IMR-90 (cell line): ENCODE measurements around the gene MPRIP. TPM values are rescaled to one million over a fixed set of nuclear protein-coding genes. Genes with fewer than 3 reads are reported as not detected.

Source experiments
- ATAC-seq: fragments of 200-7000 bp; cut with Tn5 transposase; 2 replicates; pipeline ENCODE4 v1.9.1; 2020; ENCODE audit warnings: low read depth, mild to moderate bottlenecking, moderate library complexity
- BruUV-seq: library from RNA; stranded (reverse); fragments of 400-500 nt; replicated peaks from 2 replicates; lab custom pipeline; 2021; lab: Mats Ljungman, UMichigan
- CTCF ChIA-PET: fragments of 300-600 bp; formaldehyde crosslinking; extraction: SDS; loops from one replicate; lab custom pipeline; 2021; ENCODE audit warnings: antibody characterized with exemption; lab: Yijun Ruan, JAX
- POLR2A ChIA-PET: fragments of 300-600 bp; sonication (Branson Sonifier 250); formaldehyde crosslinking; loops from one replicate; lab custom pipeline; 2022; ENCODE audit warnings: antibody characterized with exemption; ENCODE audit not compliant: unreplicated experiment; lab: Charles Lee
- DNase-seq: peaks from one replicate; pipeline ENCODE4 v3.0.0; 2013
- H2AFZ ChIP-seq: replicated peaks from 2 replicates; pipeline ENCODE3; 2013; ENCODE audit warnings: low read length, mild to moderate bottlenecking; ENCODE audit not compliant: poor library complexity
- H2AK5ac ChIP-seq: 2 replicates; pipeline ENCODE4 v1.6.1; 2013; ENCODE audit warnings: low read depth, low read length, inconsistent platforms
- H2AK9ac ChIP-seq: replicated peaks from 2 replicates; pipeline ENCODE3; 2013; ENCODE audit warnings: mild to moderate bottlenecking, low read depth, low read length, moderate library complexity; ENCODE audit not compliant: poor library complexity
- H2BK120ac ChIP-seq: 2 replicates; pipeline ENCODE4 v1.6.1; 2013; ENCODE audit warnings: low read depth, low read length, inconsistent platforms
- H2BK15ac ChIP-seq: 3 replicates; pipeline ENCODE4 v1.6.1; 2013; ENCODE audit warnings: low read depth, low read length, inconsistent platforms
- H2BK20ac ChIP-seq: 2 replicates; pipeline ENCODE4 v1.6.1; 2013; ENCODE audit warnings: low read depth, mild to moderate bottlenecking, inconsistent platforms, low read length, moderate library complexity
- H2BK5ac ChIP-seq: 2 replicates; pipeline ENCODE4 v1.6.1; 2013; ENCODE audit warnings: mild to moderate bottlenecking, low read depth, low read length, inconsistent platforms; ENCODE audit not compliant: poor library complexity, severe bottlenecking
- H3K14ac ChIP-seq: replicated peaks from 2 replicates; pipeline ENCODE4 v1.6.1; 2013; ENCODE audit warnings: low read depth, low read length, inconsistent platforms
- H3K18ac ChIP-seq: 2 replicates; pipeline ENCODE4 v1.6.1; 2013; ENCODE audit warnings: low read depth, low read length, control low read depth
- H3K23ac ChIP-seq: 2 replicates; pipeline ENCODE4 v1.6.1; 2013; ENCODE audit warnings: low read depth, low read length, inconsistent platforms
- H3K27ac ChIP-seq: 2 replicates; pipeline ENCODE4 v1.5.1; 2013; ENCODE audit warnings: mild to moderate bottlenecking, control low read depth, low read length; ENCODE audit not compliant: insufficient read depth
- H3K27me3 ChIP-seq: 2 replicates; pipeline ENCODE4 v1.6.1; 2013; ENCODE audit warnings: low read length; ENCODE audit not compliant: control insufficient read depth, insufficient read depth
- H3K36me3 ChIP-seq: 2 replicates; pipeline ENCODE4 v1.6.1; 2013; ENCODE audit warnings: low read length, mixed read lengths; ENCODE audit not compliant: control insufficient read depth, insufficient read depth
- H3K4ac ChIP-seq: 2 replicates; pipeline ENCODE4 v1.6.1; 2013; ENCODE audit warnings: low read depth, low read length, inconsistent platforms
- H3K4me1 ChIP-seq: 2 replicates; pipeline ENCODE4 v1.6.1; 2013; ENCODE audit warnings: low read length, mixed read lengths; ENCODE audit not compliant: control insufficient read depth, insufficient read depth
- H3K4me2 ChIP-seq: 2 replicates; pipeline ENCODE4 v1.6.1; 2013; ENCODE audit warnings: low read depth, mild to moderate bottlenecking, control low read depth, low read length, moderate library complexity
- H3K4me3 ChIP-seq: 2 replicates; pipeline ENCODE4 v1.5.1; 2013; ENCODE audit warnings: low read depth, mild to moderate bottlenecking, control low read depth, low read length, moderate library complexity; ENCODE audit not compliant: insufficient read depth
- H3K56ac ChIP-seq: 2 replicates; pipeline ENCODE4 v1.6.1; 2013; ENCODE audit warnings: low read length, inconsistent platforms; ENCODE audit not compliant: insufficient read depth; ENCODE audit errors: extremely low read depth
- H3K79me1 ChIP-seq, 2 experiments: 2 replicates each; pipeline ENCODE4 v1.6.1; 2013; ENCODE audit warnings: low read length in 2 of 2, inconsistent platforms in 1 of 2, low read depth in 1 of 2
- H3K9ac ChIP-seq: 2 replicates; pipeline ENCODE4 v1.6.1; 2013; ENCODE audit warnings: low read depth, low read length, control low read depth
- H3K9me1 ChIP-seq: 2 replicates; pipeline ENCODE4 v1.6.1; 2013; ENCODE audit warnings: low read length, inconsistent platforms; ENCODE audit not compliant: insufficient read depth
- H3K9me3 ChIP-seq: 2 replicates; pipeline ENCODE4 v1.6.1; 2013; ENCODE audit warnings: low read length; ENCODE audit not compliant: control insufficient read depth, insufficient read depth
- H4K20me1 ChIP-seq: 2 replicates; pipeline ENCODE4 v1.6.1; 2013; ENCODE audit warnings: low read length, inconsistent platforms; ENCODE audit not compliant: insufficient read depth
- H4K5ac ChIP-seq: 2 replicates; pipeline ENCODE4 v1.6.1; 2013; ENCODE audit warnings: mild to moderate bottlenecking, low read depth, low read length, control low read depth
- H4K8ac ChIP-seq, 2 experiments: 2 replicates each; pipeline ENCODE4 v1.6.1; 2013; ENCODE audit warnings: low read depth in 2 of 2, low read length in 2 of 2, control low read depth in 1 of 2, inconsistent platforms in 1 of 2
- H4K91ac ChIP-seq: 2 replicates; pipeline ENCODE4 v1.6.1; 2013; ENCODE audit warnings: low read depth, low read length, inconsistent platforms; ENCODE audit not compliant: insufficient read depth
- BHLHE40 ChIP-seq: fragments of 150-350 bp; IDR thresholded peaks from 2 replicates; pipeline ENCODE4 v1.6.1; 2016; ENCODE audit warnings: mild to moderate bottlenecking, low read depth, low read length
- CEBPB ChIP-seq: IDR thresholded peaks from 2 replicates; pipeline ENCODE4 v1.6.1; 2012; ENCODE audit warnings: low read depth, low read length, improper control_type of control experiment
- CHD1 ChIP-seq: IDR thresholded peaks from 2 replicates; pipeline ENCODE4 v1.6.1; 2012; ENCODE audit warnings: low read depth, low read length, improper control_type of control experiment
- CTCF ChIP-seq: conservative IDR thresholded peaks from 2 replicates; pipeline ENCODE4 v1.5.1; 2012; ENCODE audit warnings: mild to moderate bottlenecking, low read depth, low read length, improper control_type of control experiment
- ELK1 ChIP-seq: fragments of 150-350 bp; IDR thresholded peaks from 2 replicates; pipeline ENCODE4 v1.6.1; 2016; ENCODE audit warnings: low read depth, mild to moderate bottlenecking, low read length, moderate library complexity, borderline replicate concordance
- FOS ChIP-seq: fragments of 150-350 bp; IDR thresholded peaks from 2 replicates; pipeline ENCODE4 v1.6.1; 2016; ENCODE audit warnings: low read depth, low read length
- MAZ ChIP-seq: IDR thresholded peaks from 2 replicates; pipeline ENCODE4 v1.6.1; 2012; ENCODE audit warnings: low read depth, mild to moderate bottlenecking, low read length, improper control_type of control experiment, moderate library complexity, borderline replicate concordance
- MXI1 ChIP-seq: IDR thresholded peaks from 2 replicates; pipeline ENCODE4 v1.6.1; 2012; ENCODE audit warnings: low read depth, mild to moderate bottlenecking, low read length, moderate library complexity, borderline replicate concordance
- NFE2L2 ChIP-seq: fragments of 150-350 bp; IDR thresholded peaks from 2 replicates; pipeline ENCODE4 v1.6.1; 2016; ENCODE audit warnings: low read depth, mild to moderate bottlenecking, low read length
- POLR2A ChIP-seq: IDR thresholded peaks from 2 replicates; pipeline ENCODE4 v1.6.1; 2012; ENCODE audit warnings: mild to moderate bottlenecking, low read depth, low read length
- RCOR1 ChIP-seq: IDR thresholded peaks from 2 replicates; pipeline ENCODE4 v1.6.1; 2012; ENCODE audit warnings: mild to moderate bottlenecking, low read length, improper control_type of control experiment; ENCODE audit not compliant: insufficient replicate concordance
- RFX5 ChIP-seq: IDR thresholded peaks from 2 replicates; pipeline ENCODE4 v1.8.0; 2012; ENCODE audit warnings: low read depth, mild to moderate bottlenecking, low read length, moderate library complexity
- SMC3 ChIP-seq: fragments of 150-350 bp; IDR thresholded peaks from 2 replicates; pipeline ENCODE4 v1.6.1; 2016; ENCODE audit warnings: low read depth, mild to moderate bottlenecking, antibody characterized with exemption, low read length, moderate library complexity
- USF2 ChIP-seq: fragments of 150-350 bp; IDR thresholded peaks from 2 replicates; pipeline ENCODE4 v1.6.1; 2017; ENCODE audit warnings: mild to moderate bottlenecking, antibody characterized with exemption, low read length, low read depth
- WGBS, 2 experiments: methylation state at CpG; one replicate each; pipeline versions ENCODE4 v1.1.5 to v1.1.7; 2013; ENCODE audit warnings: missing lambda C conversion rate in 2 of 2; ENCODE audit not compliant: insufficient read length in 1 of 2; ENCODE audit errors: extremely low coverage in 2 of 2; 5-methylcytosine and 5-hydroxymethylcytosine counted together
- dilution Hi-C: fragments of 300-500 bp; cut with HindIII; formaldehyde crosslinking; loops from one replicate; pipeline ENCODE4 v1.14.3; 2018; ENCODE audit warnings: low sequenced_read_pairs; ENCODE audit not compliant: unreplicated experiment
- in situ Hi-C: fragments of 300-500 bp; cut with MboI; formaldehyde crosslinking; loops from 3 replicates; pipeline ENCODE4 v1.14.3; 2019; ENCODE audit warnings: low sequenced_read_pairs, inconsistent platforms, mixed read lengths
- intact Hi-C: fragments of 100-400 bp; cut with micrococcal nuclease; formaldehyde crosslinking; loops from 2 replicates; pipeline ENCODE4 v1.10.0; 2022
- polyA plus RNA-seq, 3 experiments: library from polyadenylated mRNA; depleted of rRNA; stranded (reverse); fragments of >200 nt; gene quantifications; 2 replicates each; pipeline ENCODE4 v1.2.3, GENCODE V29; 2012; ENCODE audit warnings: low replicate concordance in 1 of 3
- total RNA-seq: library from RNA; depleted of rRNA; stranded (reverse); fragments of >200 nt; gene quantifications from 2 replicates; pipeline ENCODE4 v1.2.3, GENCODE V29; 2012

Gene MPRIP
- total and polyA plus RNA-seq, 2 of the 4 experiments (the other 2 are of a cell fraction), result 111 to 149 TPM

- Histone ChIP-seq H3K79me1 (peaks cover 2 to 32% of the 10 kb centered on the region in 2 experiments; a peak in 2 of 4 replicates), H3K18ac (no peak overlapping the region), H3K56ac (no peak overlapping the region), H2AK9ac (no peak overlapping the region), H3K27me3 (no peaks in the 10 kb centered on the region), H4K5ac (no peak overlapping the region), H3K9me3 (no peaks in the 10 kb centered on the region), H3K9me1 (no peaks in the 10 kb centered on the region; the same call in 1 of the 2 replicates), H4K20me1 (peaks cover 19% of the 10 kb centered on the region), H2BK15ac (no peak overlapping the region), H2BK20ac (no peak overlapping the region), H3K4me3 (no peak overlapping the region), H2AK5ac (no peak overlapping the region), H3K4me2 (no peak overlapping the region), H3K27ac (no peak overlapping the region), H2BK120ac (no peak overlapping the region), H3K4ac (no peak overlapping the region), H3K14ac (no peak overlapping the region), H2BK5ac (no peak overlapping the region), H4K8ac (no peak overlapping the region), H3K23ac (no peak overlapping the region), H3K36me3 (peaks cover 72% of the 10 kb centered on the region), H3K4me1 (peaks cover 8% of the 10 kb centered on the region), H4K91ac (no peak overlapping the region), H2AFZ (no peak overlapping the region), H3K9ac (no peak overlapping the region)
- dilution Hi-C loops, result no loop called here
- no peak for ATAC-seq
- ChIA-PET POLR2A (no interaction called here), CTCF (no interaction called here)
- in situ Hi-C loops, result no loop called here
- no TSS peak for BruUV-seq
- intact Hi-C loops, result no loop called here
- TF ChIP-seq MXI1 (no peak), MAZ (no peak), CTCF (no peak), RCOR1 (no peak), NFE2L2 (no peak), CEBPB (no peak), POLR2A (no peak), CHD1 (no peak), SMC3 (no peak), RFX5 (no peak), BHLHE40 (no peak), FOS (no peak), ELK1 (no peak), USF2 (no peak)
- 96% methylated on average over 13 of the region's 19 CpGs; no CpG with 5 or more reads in 1 of the 2 experiments for WGBS, 2 experiments
- DNase-seq, result no peak
Measured at GRCh38 chr17:17143501-17143900, 101.2 kb downstream of the MPRIP start.
